GM19239 (cell line): ENCODE measurements around the gene VN1R4.
"Not testable (repeated sequence)": the region's sequence is repeated elsewhere in the genome, so short reads cannot be mapped to it uniquely, and the experiment has no call there.

Experiments used
- DNase-seq: peaks from one replicate; pipeline ENCODE4 v3.0.0; 2011; ENCODE audit warnings: low spot score; ENCODE audit not compliant: insufficient read length
- FAIRE-seq: peaks from 2 replicates; lab custom pipeline; 2011; peaks lifted over from hg19 to GRCh38; lab: Jason Lieb, UNC

VN1R4 gene, protein sequence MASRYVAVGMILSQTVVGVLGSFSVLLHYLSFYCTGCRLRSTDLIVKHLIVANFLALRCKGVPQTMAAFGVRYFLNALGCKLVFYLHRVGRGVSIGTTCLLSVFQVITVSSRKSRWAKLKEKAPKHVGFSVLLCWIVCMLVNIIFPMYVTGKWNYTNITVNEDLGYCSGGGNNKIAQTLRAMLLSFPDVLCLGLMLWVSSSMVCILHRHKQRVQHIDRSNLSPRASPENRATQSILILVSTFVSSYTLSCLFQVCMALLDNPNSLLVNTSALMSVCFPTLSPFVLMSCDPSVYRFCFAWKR

GRCh38 chr19:53267623-53268022 is at the start of gene VN1R4:
VN1R4 (minus strand) TSS chr19:53267723; CDS start chr19:53267665, 58 bp downstream.
- not testable (repeated sequence) for DNase-seq, FAIRE-seq

GRCh38 chr19:53311897-53312296 is 44.4 kb upstream of the VN1R4 start:
- FAIRE-seq: no peak
- DNase-seq: no peak

DNA sequence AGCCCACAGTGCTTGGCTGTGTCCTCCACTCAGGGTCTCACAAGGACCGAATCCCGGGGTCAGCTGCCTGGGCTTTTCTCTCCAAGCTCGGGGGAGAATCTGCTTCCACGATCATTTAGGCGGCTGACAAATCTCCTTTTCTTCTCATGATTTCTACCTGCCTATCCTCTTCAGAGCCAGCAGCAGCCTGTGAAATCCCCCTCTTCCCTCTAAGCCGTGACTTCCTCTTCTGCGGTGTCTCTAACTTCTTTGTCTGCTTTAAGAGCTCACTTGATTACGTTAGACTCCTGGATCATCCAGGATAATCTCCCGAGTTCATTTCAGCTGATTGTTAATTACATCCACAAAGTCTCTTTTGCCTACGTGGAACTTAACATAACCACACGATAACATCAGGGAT is 43.5 kb upstream of the VN1R4 start:
- no peak for DNase-seq

GRCh38 chr19:53308339-53308811 is 40.9 kb upstream of the VN1R4 start:
- no peak for FAIRE-seq
- no peak for DNase-seq

More for the DNA sequence above, 43.5 kb upstream of the VN1R4 start:
- FAIRE-seq: no peak

DNA sequence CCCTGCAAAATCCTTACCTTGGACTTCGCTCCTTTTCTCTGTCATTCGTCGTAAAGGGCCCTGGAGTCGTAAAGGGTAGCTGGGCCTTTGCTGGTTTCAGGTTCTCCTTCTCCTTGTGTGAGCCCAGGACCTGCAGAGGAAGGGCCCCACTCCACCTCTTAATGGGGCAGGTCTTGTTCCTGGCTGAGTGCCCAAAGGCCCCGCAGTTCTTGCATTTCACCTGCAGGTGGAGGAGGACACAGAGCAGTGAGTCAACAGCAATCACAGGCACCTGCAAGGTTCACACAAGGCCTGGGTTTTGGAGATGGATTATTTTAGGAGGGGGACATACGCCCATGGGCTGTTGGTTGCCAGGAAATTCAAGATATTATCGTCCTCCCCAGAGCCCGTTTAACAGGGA is 33.8 kb upstream of the VN1R4 start:
- peak; percentile 18 for FAIRE-seq

DNA sequence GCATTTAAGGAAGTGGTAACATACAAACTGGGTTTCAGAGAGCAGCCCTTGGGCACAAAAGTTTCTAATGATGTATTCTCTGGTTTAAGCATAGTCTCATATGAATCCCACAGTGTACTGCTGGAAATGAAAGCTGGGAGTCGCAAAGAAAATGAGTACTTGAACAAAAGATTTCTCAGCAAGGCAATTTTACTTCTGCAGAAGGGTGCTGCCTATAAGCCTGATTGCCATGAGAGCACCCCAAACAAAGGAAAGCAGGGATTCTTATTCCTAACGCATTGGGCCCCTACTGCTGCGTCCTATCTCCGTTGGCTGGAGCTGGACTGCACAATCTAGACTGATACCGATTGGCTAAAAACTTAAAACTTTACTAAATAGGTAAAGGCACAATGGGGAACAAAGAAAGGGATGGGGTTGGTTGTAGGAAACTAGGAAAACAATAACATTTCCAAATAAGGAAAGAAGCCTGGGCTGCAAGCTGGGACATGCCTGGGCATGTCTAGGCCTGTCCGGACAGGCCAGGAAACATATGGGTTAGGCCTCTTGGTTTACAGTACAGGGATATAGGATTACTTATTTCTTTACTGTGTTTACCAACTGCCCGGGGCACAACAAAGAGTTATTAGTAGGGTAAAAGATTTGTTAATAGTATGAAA is 27.4 kb upstream of the VN1R4 start:
- FAIRE-seq: no peak
- DNase-seq: no peak

More for the DNA sequence above, 33.8 kb upstream of the VN1R4 start:
- not testable (repeated sequence) for DNase-seq

DNA sequence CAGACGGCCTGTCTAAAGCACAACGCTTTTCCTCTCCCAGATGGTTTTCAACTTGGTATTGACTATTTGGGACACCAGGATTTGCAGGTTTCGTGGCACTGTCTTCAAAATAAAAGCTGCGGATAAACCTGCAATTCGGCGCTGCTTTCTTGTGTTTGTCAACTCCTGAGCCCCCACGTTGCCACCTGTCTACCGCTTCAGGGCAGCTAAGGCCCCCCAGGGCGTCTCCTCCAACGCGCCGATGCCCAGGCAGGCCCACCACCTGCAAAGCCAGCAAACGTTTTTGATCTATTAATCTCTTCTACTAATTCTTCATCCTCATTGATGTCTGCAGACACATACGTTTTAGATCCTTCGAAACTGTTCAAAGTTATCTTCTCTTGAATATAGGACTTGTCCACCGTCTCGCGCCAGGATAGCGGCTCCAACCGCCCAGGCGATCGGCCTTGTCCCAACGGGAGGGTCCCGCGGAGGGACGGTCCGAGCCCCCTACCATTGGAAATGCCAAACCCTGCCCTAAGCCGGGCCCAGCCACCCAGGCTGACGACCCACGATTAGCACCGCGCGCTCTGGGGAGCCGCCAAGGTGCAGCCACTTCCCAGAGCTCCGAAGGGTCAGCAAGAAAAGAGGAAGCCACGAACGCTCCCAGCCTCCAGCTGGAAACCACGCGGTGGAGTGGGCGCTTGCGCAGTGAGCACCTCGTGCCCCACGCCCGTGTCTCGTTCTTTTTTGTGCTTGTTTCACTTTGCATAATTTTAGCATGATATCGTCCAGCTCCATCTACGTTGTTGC is 23.4 kb upstream of the VN1R4 start:
- no peak for FAIRE-seq
- no peak for DNase-seq

- FAIRE-seq: no peak
- no peak for DNase-seq
These were observed 17.6 kb upstream of the VN1R4 start for GRCh38 chr19:53285087-53285486.

DNA sequence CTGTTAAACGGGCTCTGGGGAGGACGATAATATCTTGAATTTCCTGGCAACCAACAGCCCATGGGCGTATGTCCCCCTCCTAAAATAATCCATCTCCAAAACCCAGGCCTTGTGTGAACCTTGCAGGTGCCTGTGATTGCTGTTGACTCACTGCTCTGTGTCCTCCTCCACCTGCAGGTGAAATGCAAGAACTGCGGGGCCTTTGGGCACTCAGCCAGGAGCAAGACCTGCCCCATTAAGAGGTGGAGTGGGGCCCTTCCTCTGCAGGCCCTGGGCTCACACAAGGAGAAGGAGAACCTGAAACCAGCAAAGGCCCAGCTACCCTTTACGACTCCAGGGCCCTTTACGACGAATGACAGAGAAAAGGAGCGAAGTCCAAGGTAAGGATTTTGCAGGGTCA is 14.4 kb upstream of the VN1R4 start:
- DNase-seq: not testable (repeated sequence)

GRCh38 chr19:53275480-53275879 is 8.0 kb upstream of the VN1R4 start:
- DNase-seq (no peak), FAIRE-seq (no peak)

More for the DNA sequence above, 14.4 kb upstream of the VN1R4 start:
- not testable (repeated sequence) for FAIRE-seq

DNA sequence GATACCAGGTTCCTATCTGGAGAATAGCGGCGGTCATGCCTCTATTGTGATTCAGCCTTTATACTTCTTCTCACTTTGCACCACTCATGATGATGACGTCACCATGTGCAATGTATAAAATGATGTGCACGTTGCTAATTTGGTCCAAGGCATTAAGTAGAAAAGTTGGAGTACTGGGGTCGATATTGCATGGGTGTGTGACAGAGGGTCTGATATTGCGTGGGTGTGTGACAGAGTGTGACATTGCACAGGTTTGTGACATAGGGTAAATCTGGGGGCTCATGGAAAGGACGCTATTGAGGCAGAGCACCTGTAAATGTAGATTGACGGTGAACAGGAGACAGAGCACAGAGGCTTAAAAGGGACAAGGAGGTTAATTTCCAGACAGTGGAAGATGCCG is 4.5 kb upstream of the VN1R4 start:
- FAIRE-seq: no peak

GRCh38 chr19:53269861-53270260 is 2.3 kb upstream of the VN1R4 start:
- FAIRE-seq, DNase-seq: not testable (repeated sequence)

More for the DNA sequence above, 4.5 kb upstream of the VN1R4 start:
- no peak for DNase-seq

DNA sequence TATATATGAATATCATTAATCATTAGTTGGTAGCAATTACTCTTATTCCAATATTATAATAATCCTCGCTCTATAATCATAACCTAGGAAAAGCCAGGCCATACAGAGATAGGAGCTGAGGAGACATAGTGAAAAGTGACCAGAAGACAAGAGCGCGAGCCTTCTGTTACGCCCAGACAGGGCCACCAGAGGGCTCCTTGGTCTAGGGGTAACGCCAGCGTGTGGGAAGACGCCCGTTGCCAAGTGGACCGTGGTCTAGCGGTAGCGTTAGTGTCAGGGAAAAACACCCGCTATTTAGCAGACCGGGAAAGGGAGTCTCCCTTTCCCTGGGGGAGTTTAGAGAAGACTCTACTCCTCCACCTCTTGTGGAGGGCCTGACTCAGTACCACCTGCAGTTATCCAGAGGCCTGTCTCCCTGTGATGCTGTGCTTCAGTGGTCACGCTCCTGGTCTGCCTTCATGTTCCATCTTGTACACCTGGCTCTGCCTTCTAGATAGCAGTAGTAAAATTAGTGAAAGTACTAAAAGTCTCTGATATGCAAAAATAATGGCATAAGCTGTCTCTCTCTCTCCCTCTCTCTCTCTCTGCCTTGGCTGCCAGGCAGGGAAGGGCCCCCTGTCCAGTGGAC is 9.7 kb downstream of the VN1R4 start, which contains the start of gene VN1R2:
Gene VN1R2 (plus strand): TSS at position 578 of the 628 bp plus-strand sequence. CDS start 84 bp downstream, outside the sequence.
- not testable (repeated sequence) for DNase-seq

GRCh38 chr19:53254411-53255341 is 12.8 kb downstream of the VN1R4 start, which contains the start of gene ZNF677:
ZNF677 (minus strand) TSS chr19:53254873; CDS start chr19:53251550, 3,323 bp downstream.
- DNase-seq (peak; percentile 25), FAIRE-seq (no peak)

More for the DNA sequence above, 9.7 kb downstream of the VN1R4 start, which contains the start of gene VN1R2:
- FAIRE-seq: not testable (repeated sequence)

- no peak for DNase-seq
- FAIRE-seq: no peak
These were observed 21.0 kb downstream of the VN1R4 start for GRCh38 chr19:53246498-53246897.

- DNase-seq (no peak), FAIRE-seq (no peak)
These were observed 30.3 kb downstream of the VN1R4 start for GRCh38 chr19:53237114-53237777.

GRCh38 chr19:53224606-53225005 is 42.9 kb downstream of the VN1R4 start:
- DNase-seq (no peak), FAIRE-seq (no peak)

- FAIRE-seq, DNase-seq: not testable (repeated sequence)
These were observed 44.8 kb downstream of the VN1R4 start for GRCh38 chr19:53222716-53223115.
